Tibial nerve (tissue), 4 donors: Measurements from ENCODE around the gene PAPOLB. TPM values are rescaled to one million over a fixed set of nuclear protein-coding genes. Genes with fewer than 3 reads are reported as not detected.

Experiments used
- DNase-seq, 2 donors: peaks; one replicate each; pipeline ENCODE4 v3.0.0-alpha.2; 2019; ENCODE audit warnings: low spot score in 2 of 2
- H3K27ac ChIP-seq, 4 donors: fragments of 200-600 bp; sonication (generic) in 3 of 4; one replicate each; pipeline ENCODE4 v1.5.1; 2017 to 2019; ENCODE audit warnings: mild to moderate bottlenecking in 1 of 4
- H3K27me3 ChIP-seq, 2 donors: fragments of 200-600 bp; sonication (generic) in 1 of 2; one replicate each; pipeline versions ENCODE4 v1.5.1 to v1.6.0; 2017 to 2019
- H3K36me3 ChIP-seq, 3 donors: fragments of 200-600 bp; sonication (generic); one replicate each; pipeline ENCODE4 v1.5.1; 2018 to 2019
- H3K4me1 ChIP-seq, 4 donors: fragments of 200-600 bp; sonication (generic) in 3 of 4; one replicate each; pipeline ENCODE4 v1.5.1; 2017 to 2019
- H3K4me3 ChIP-seq, 4 donors: fragments of 200-600 bp; sonication (generic) in 3 of 4; one replicate each; pipeline ENCODE4 v1.5.1; 2017 to 2019; ENCODE audit warnings: mild to moderate bottlenecking in 1 of 4, moderate library complexity in 1 of 4
- H3K9me3 ChIP-seq, 4 donors: fragments of 200-600 bp; sonication (generic) in 3 of 4; one replicate each; pipeline ENCODE4 v1.5.1; 2017 to 2019
- EP300 ChIP-seq, 2 donors: sonication (generic); formaldehyde crosslinking; IDR thresholded peaks; one replicate each; pipeline ENCODE4 v1.6.1; 2017; ENCODE audit warnings: antibody characterized with exemption in 2 of 2, mild to moderate bottlenecking in 1 of 2
- POLR2A ChIP-seq, 2 donors: fragments of 450-650 bp; IDR thresholded peaks; one replicate each; pipeline ENCODE4 v1.6.1; 2017; ENCODE audit warnings: antibody characterized with exemption in 2 of 2, mild to moderate bottlenecking in 2 of 2, moderate library complexity in 2 of 2
- WGBS, 2 donors: methylation state at CpG; one replicate each; pipeline ENCODE4 v1.1.5; 2018; 5-methylcytosine and 5-hydroxymethylcytosine counted together
- total RNA-seq, 4 donors: library from RNA; depleted of rRNA; stranded (reverse); fragments of >200 nt; gene quantifications; one replicate each; pipeline ENCODE4 v1.1.0, GENCODE V29; 2016
- TF ChIP-seq, protein P1 (sequence below), 5 experiments: fragments of 200-600 bp in 3 of 5; fragments of 450-650 bp in 2 of 5; sonication (generic) in 3 of 5; IDR thresholded peaks; one replicate each; pipeline ENCODE4 v1.5.1; 2016 to 2019; ENCODE audit warnings: antibody characterized with exemption in 5 of 5, mild to moderate bottlenecking in 3 of 5, moderate library complexity in 2 of 5

The PAPOLB gene
- total RNA-seq, 4 donors from 2014 or later = 1.4 to 2.4 (median 1.8) TPM

DNA sequence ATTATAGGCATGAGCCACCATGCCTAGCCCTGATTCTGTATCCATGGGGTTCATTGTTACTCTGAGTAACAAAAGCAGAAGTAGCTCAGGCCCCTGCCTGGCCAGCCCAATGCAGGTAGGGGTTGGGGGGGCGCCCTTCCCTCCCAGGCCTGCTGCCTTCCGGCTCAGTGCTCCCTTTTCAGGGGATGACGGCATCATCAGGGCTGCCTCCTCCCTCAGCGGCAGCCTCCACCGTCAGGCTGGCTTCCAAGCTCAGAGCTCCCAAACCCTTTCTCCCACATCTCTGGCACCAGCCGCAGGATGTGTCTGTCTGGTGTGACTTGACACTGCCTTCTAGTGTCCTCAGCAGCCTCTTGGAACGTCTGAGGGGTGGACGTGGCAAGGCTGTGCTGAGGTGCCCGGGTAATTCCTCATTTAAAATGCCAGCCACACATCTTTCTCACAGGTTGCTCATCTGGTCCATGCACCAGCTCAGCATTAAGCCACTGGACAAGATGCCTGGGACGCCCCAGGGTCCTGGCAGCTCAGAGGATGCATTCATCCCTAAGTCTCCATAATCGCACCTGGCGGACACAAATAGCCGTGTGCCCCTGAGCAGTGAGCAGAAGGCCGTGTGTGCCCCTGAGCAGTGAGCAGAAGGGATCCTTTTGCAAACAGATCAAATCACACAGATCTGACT is 38.2 kb downstream of the PAPOLB start:
- TF ChIP-seq, protein P1, sequence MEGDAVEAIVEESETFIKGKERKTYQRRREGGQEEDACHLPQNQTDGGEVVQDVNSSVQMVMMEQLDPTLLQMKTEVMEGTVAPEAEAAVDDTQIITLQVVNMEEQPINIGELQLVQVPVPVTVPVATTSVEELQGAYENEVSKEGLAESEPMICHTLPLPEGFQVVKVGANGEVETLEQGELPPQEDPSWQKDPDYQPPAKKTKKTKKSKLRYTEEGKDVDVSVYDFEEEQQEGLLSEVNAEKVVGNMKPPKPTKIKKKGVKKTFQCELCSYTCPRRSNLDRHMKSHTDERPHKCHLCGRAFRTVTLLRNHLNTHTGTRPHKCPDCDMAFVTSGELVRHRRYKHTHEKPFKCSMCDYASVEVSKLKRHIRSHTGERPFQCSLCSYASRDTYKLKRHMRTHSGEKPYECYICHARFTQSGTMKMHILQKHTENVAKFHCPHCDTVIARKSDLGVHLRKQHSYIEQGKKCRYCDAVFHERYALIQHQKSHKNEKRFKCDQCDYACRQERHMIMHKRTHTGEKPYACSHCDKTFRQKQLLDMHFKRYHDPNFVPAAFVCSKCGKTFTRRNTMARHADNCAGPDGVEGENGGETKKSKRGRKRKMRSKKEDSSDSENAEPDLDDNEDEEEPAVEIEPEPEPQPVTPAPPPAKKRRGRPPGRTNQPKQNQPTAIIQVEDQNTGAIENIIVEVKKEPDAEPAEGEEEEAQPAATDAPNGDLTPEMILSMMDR (IDR thresholded peaks at IDR 0.05) = no peak
- TF ChIP-seq EP300 (IDR thresholded peaks at IDR 0.05) (no peak), POLR2A (IDR thresholded peaks at IDR 0.05) (no peak)
- Histone ChIP-seq H3K27ac (no peak overlapping the region), H3K4me3 (no peak overlapping the region), H3K36me3 (peaks cover 0 to 28% (median 0%) of the 10 kb centered on the region in 3 donors), H3K4me1 (peaks cover 0 to 20% (median 0%) of the 10 kb centered on the region in 4 donors), H3K9me3 (no peaks in the 10 kb centered on the region), H3K27me3 (no peaks in the 10 kb centered on the region)
- DNase-seq = no peak
- 75 to 77% methylated on average over 14 of the region's 14 CpGs for WGBS, 2 donors

DNA sequence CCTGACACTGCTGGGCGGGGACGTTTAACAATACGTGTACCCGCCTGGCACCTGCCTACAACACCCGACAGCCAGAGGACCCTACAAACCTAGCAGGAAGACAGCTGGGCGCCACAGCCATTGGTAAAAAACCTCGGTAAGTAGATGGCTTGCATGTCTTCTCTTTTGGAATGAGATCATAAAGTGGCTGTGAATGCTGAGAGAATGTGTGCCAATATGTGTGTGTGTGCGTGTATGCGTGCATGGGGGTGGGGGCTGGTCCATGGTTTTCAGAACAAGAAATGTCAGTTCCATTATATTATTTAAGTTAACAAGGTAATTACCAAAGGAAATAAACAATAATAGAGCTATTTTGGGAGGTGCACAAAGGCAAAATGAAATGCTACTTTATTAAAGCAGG is 39.2 kb downstream of the PAPOLB start:
- H3K27me3 ChIP-seq = no peaks in the 10 kb centered on the region
- no peak for DNase-seq
- H3K36me3 ChIP-seq = peaks cover 0 to 22% (median 0%) of the 10 kb centered on the region in 3 donors
- peaks cover 0 to 28% (median 0%) of the 10 kb centered on the region in 4 donors for H3K4me1 ChIP-seq
- WGBS, 2 donors = 88 to 91% methylated on average over 9 of the region's 9 CpGs
- H3K9me3 ChIP-seq = no peaks in the 10 kb centered on the region
- no peak overlapping the region for H3K27ac ChIP-seq
- TF ChIP-seq POLR2A (IDR thresholded peaks at IDR 0.05) (no peak), EP300 (IDR thresholded peaks at IDR 0.05) (no peak)
- TF ChIP-seq, protein P1 (IDR thresholded peaks at IDR 0.05) = no peak
- no peak overlapping the region for H3K4me3 ChIP-seq

DNA sequence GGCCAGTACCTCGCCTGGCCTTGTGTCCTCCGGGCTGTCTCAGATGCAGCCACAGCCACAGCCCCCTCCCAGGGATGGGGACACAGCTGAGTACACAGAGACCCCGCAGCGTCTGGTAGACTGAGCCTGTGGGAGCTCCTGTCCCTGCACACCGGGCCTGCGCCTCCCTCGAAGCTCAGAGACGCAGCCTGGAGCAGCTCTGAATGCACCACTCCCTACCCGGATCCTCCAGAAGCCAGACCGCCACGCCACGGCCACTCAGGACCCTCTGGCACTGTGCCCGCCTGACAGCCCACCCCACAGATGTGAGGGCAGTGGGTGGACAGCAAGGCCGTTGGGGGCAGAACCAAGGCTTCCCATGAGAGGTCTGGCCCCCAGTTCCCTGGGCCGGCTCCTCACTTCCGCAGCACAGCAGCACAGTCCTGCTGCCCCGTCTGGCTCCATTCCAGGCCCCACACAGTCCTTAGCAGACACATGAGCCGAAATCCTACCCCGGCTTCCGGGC is 40.8 kb downstream of the PAPOLB start:
- WGBS, 2 donors = 71 to 74% methylated on average over 16 to 17 of the region's 20 CpGs
- Histone ChIP-seq H3K27me3 (no peaks in the 10 kb centered on the region), H3K36me3 (peaks cover 0 to 34% (median 0%) of the 10 kb centered on the region in 3 donors), H3K9me3 (no peaks in the 10 kb centered on the region), H3K4me3 (no peak overlapping the region), H3K4me1 (peaks cover 0 to 28% (median 0%) of the 10 kb centered on the region in 4 donors), H3K27ac (no peak overlapping the region)
- TF ChIP-seq, protein P1 (IDR thresholded peaks at IDR 0.05) = no peak
- no peak for TF ChIP-seq POLR2A (IDR thresholded peaks at IDR 0.05)
- TF ChIP-seq EP300 (IDR thresholded peaks at IDR 0.05) = no peak
- no peak for DNase-seq

DNA sequence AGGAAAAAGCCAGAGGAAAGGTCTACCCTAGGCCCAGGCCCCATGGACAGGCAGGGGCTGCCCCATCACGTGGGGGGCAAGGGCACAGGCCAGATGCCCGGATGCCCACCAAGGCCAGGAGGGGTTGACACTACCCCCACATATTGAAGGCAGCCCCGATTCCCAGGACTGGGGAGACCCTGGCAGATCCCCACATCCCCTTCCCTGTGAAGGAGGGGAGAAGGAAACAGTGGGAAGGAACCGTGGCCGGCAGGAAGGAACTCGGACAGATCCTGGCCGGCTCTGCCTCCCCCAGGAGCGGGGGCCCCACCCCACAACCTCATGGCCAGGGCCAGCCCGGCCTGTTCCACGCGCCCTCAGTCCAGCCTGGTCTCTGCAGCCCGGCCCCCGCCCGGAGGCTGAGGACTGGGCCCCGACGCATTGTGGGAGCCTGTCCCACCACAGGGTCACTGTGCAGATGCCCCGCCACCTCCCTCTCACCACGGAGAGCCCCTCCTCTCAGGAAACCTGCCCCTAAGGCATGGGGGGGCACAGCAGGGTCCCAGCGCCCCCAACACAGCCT is 41.3 kb downstream of the PAPOLB start:
- TF ChIP-seq EP300 (IDR thresholded peaks at IDR 0.05) = no peak
- TF ChIP-seq, protein P1 (IDR thresholded peaks at IDR 0.05) = no peak
- no peak for TF ChIP-seq POLR2A (IDR thresholded peaks at IDR 0.05)
- Histone ChIP-seq H3K27me3 (no peaks in the 10 kb centered on the region), H3K27ac (peak overlapping the region in 1 of 4 donors; percentile 65), H3K9me3 (no peaks in the 10 kb centered on the region), H3K4me1 (peaks cover 0 to 28% (median 0%) of the 10 kb centered on the region in 4 donors), H3K36me3 (peaks cover 0 to 39% (median 0%) of the 10 kb centered on the region in 3 donors), H3K4me3 (no peak overlapping the region)
- no peak for DNase-seq
- WGBS, 2 donors = 43 to 71% methylated on average over 10 to 16 of the region's 19 CpGs
